Endothelial cell (in vitro differentiated cells): ENCODE measurements around the gene SPINK9. TPM values are rescaled to one million over a fixed set of nuclear protein-coding genes. Genes with fewer than 3 reads are reported as not detected.

Source experiments
- DNase-seq: peaks from one replicate; pipeline ENCODE4 v3.0.0; 2021; ENCODE audit warnings: low spot score
- H3K27ac Mint-ChIP-seq: one replicate; pipeline ENCODE4 v1.8.0; 2021; ENCODE audit warnings: mixed read lengths, inconsistent platforms; ENCODE audit not compliant: unreplicated experiment
- H3K27me3 Mint-ChIP-seq: one replicate; pipeline ENCODE4 v1.8.0; 2021; ENCODE audit warnings: mild to moderate bottlenecking, moderate library complexity, mixed read lengths, inconsistent platforms; ENCODE audit not compliant: unreplicated experiment
- H3K36me3 Mint-ChIP-seq: one replicate; pipeline ENCODE4 v1.8.0; 2021; ENCODE audit warnings: mild to moderate bottlenecking, low read depth, mixed read lengths, inconsistent platforms; ENCODE audit not compliant: unreplicated experiment
- H3K4me1 Mint-ChIP-seq: one replicate; pipeline ENCODE4 v1.8.0; 2021; ENCODE audit warnings: mild to moderate bottlenecking, mixed read lengths, inconsistent platforms; ENCODE audit not compliant: unreplicated experiment
- H3K4me3 Mint-ChIP-seq: one replicate; pipeline ENCODE4 v1.8.0; 2021; ENCODE audit warnings: mild to moderate bottlenecking, mixed read lengths, inconsistent platforms; ENCODE audit not compliant: unreplicated experiment
- H3K9me3 Mint-ChIP-seq: one replicate; pipeline ENCODE4 v1.8.0; 2021; ENCODE audit warnings: mixed read lengths, inconsistent platforms; ENCODE audit not compliant: unreplicated experiment
- total RNA-seq: library from RNA; stranded (reverse); fragmentation: NEBNext Ultra II Directional; extraction: Animal tissue kit (Norgen Biotek cat#: 25700); gene quantifications from one replicate; pipeline ENCODE4 v1.2.1, GENCODE V29; 2021; ENCODE audit not compliant: unreplicated experiment
- TF ChIP-seq, protein P1 (sequence below): fragments of 200-600 bp; sonication (generic); IDR thresholded peaks from one replicate; pipeline ENCODE4 v1.5.0; 2021; ENCODE audit warnings: antibody characterized with exemption; ENCODE audit not compliant: unreplicated experiment

SPINK9 gene
- total RNA-seq, 1 donor from 2014 or later: not detected

DNA sequence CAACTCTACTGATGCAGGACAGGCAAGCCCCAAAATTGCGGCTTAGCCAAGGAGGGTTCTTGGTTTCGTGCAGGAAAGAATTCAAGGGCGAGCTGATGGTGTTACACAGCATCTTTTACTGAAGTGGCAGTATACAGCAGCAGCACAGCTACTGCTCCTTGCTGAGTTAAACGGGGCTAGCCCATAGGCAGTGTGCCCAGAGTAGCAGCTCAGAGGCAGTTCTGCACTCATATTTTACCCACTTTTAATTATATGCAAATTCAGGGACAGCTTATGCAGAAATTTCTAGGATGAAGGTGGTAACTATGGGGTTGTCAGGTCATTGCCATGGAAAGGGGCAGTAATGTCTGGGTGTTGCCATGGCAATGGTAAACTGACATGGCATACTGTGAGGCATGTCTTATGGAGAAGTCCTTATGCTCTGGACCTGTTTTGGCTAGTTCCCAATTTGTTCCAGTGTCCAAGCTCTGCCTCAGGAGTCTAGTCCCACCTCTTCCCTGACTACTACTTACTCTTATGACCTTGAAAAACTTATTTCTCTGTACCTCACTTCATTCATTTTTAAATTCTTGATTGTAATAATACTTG lies 2.0 kb upstream of the SPINK9 start:
- DNase-seq: no peak
- Mint-ChIP-seq H3K27ac (no peak overlapping the region), H3K9me3 (no peaks in the 10 kb centered on the region), H3K4me3 (no peak overlapping the region), H3K27me3 (peaks cover 4% of the 10 kb centered on the region), H3K36me3 (peaks cover 3% of the 10 kb centered on the region), H3K4me1 (no peaks in the 10 kb centered on the region)
- TF ChIP-seq, protein P1, sequence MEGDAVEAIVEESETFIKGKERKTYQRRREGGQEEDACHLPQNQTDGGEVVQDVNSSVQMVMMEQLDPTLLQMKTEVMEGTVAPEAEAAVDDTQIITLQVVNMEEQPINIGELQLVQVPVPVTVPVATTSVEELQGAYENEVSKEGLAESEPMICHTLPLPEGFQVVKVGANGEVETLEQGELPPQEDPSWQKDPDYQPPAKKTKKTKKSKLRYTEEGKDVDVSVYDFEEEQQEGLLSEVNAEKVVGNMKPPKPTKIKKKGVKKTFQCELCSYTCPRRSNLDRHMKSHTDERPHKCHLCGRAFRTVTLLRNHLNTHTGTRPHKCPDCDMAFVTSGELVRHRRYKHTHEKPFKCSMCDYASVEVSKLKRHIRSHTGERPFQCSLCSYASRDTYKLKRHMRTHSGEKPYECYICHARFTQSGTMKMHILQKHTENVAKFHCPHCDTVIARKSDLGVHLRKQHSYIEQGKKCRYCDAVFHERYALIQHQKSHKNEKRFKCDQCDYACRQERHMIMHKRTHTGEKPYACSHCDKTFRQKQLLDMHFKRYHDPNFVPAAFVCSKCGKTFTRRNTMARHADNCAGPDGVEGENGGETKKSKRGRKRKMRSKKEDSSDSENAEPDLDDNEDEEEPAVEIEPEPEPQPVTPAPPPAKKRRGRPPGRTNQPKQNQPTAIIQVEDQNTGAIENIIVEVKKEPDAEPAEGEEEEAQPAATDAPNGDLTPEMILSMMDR: no peak

DNA sequence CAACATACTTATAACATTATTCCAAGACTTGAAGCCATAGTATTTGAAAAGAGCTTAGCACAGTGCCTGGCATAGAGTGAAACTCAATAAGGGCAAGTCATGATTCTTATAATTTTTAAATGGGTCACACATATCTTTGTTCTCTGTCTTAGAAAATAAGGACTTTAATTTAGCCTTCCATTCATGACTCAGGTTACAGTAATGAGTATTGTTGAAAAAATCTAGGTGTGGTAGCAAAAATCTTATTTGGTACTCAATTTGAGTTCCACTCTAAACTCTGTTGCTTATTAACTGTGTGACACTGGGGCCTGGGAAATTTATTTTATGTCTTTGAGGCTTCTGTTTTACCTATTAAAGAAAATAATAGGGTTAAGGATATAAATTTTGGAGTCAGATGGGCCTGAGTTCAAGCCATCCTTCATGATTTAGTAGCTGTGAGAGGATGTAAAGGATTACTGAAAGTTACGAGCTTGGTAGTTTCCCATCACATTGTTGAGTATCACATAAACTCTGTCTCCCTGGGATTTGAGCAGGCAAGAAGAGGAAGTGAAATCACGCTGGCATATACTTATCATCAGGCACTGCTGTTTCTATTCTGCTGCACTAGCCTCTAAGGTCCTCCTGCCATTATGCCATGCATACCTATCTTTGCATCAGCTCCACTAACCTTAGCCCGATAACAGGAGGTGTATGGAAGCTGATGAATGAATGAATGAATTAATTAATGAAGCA lies 1.5 kb downstream of the SPINK9 start:
- Mint-ChIP-seq H3K36me3 (no peaks in the 10 kb centered on the region), H3K9me3 (no peaks in the 10 kb centered on the region), H3K4me3 (no peak overlapping the region), H3K4me1 (no peaks in the 10 kb centered on the region), H3K27me3 (no peaks in the 10 kb centered on the region), H3K27ac (no peak overlapping the region)
- no peak for DNase-seq
- TF ChIP-seq, protein P1: no peak

DNA sequence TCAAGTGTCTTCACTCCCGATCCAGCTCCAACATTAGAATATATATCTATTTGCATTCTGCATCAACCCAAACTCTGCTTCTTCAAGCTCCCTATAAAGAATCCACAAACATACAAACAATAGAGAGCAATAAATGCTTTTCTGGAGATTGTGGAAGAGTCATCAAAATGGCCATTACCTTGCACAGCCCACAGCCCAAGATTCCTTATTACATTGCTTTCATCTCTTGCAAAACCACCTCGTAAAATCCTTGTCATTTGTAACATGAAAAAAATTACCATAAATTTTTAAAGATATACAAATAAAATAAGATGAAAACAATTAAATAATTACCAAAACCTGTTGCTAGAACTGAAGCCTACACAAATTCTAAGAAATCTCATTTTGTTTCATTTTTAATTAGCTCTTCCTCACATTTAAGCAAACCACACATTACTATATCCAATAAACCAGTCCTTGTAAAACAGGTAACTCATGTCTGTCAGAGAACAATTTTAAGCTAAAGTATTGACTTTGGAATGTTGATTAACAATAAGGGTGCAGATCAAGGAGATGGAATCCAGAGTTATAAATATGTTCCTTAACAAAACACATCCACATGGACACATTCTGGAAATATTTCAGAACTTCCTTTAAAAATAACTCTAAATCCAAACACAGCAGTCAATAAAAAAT lies 7.1 kb downstream of the SPINK9 start:
- H3K4me3 Mint-ChIP-seq: no peak overlapping the region
- H3K27ac Mint-ChIP-seq: no peak overlapping the region
- no peaks in the 10 kb centered on the region for H3K36me3 Mint-ChIP-seq
- no peak for DNase-seq
- H3K27me3 Mint-ChIP-seq: no peaks in the 10 kb centered on the region
- TF ChIP-seq, protein P1: no peak
- H3K9me3 Mint-ChIP-seq: no peaks in the 10 kb centered on the region
- H3K4me1 Mint-ChIP-seq: no peaks in the 10 kb centered on the region

DNA sequence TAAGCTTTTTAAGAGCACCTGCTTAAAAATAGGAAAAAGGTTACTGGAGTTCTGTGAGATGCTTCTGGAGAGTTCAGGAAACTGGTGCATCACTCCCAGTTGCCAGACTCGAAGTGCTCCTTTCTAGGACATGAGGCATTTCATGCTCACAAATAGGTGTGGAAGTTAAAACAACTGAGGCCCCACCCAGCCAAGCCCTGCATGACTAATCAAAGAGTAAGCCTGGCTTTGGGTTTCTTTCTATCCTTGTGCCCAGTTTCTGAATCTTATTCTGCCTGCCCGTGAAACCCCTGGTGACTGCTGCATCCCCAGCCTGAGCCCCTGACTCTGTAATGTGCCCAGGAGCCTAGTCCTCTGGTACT lies 7.7 kb downstream of the SPINK9 start:
- Mint-ChIP-seq H3K9me3 (no peaks in the 10 kb centered on the region), H3K27me3 (no peaks in the 10 kb centered on the region), H3K36me3 (no peaks in the 10 kb centered on the region), H3K4me3 (no peak overlapping the region), H3K4me1 (no peaks in the 10 kb centered on the region), H3K27ac (no peak overlapping the region)
- no peak for DNase-seq
- TF ChIP-seq, protein P1: no peak
